Left renal cortex interstitium (tissue), 4 donors: ENCODE measurements around the gene PROSER3. TPM values are rescaled to one million over a fixed set of nuclear protein-coding genes. Genes with fewer than 3 reads are reported as not detected.
"Not testable (repeated sequence)": the region's sequence is repeated elsewhere in the genome, so short reads cannot be mapped to it uniquely, and the experiment has no call there.

Source experiments
- DNase-seq, 4 donors: peaks; one replicate each; pipeline ENCODE4 v3.0.0-alpha.2; 2013; ENCODE audit warnings: low read depth in 4 of 4, low spot score in 2 of 4, missing footprints in 1 of 4
- polyA plus RNA-seq, 4 donors: library from polyadenylated mRNA; unstranded; fragments of 120-200 nt; gene quantifications; one replicate each; pipeline ENCODE4 v1.2.1, GENCODE V29; 2013; ENCODE audit not compliant: insufficient read length in 4 of 4

The PROSER3 gene
- polyA plus RNA-seq, 4 donors: 11.5 to 28.6 (median 18.2) TPM

- DNase-seq: no peak
These were observed 36.6 kb upstream of the PROSER3 start for GRCh38 chr19:35721374-35721773.

- no peak for DNase-seq
These were observed 35.5 kb upstream of the PROSER3 start for GRCh38 chr19:35722461-35722860.

- no peak for DNase-seq
These were observed 35.1 kb upstream of the PROSER3 start for GRCh38 chr19:35722897-35723296.

- no peak for DNase-seq
These were observed 34.3 kb upstream of the PROSER3 start for GRCh38 chr19:35723671-35724070.

GRCh38 chr19:35724132-35724531 lies 33.8 kb upstream of the PROSER3 start:
- not testable (repeated sequence) for DNase-seq

- DNase-seq: no peak
These were observed 33.4 kb upstream of the PROSER3 start for GRCh38 chr19:35724560-35724959.

GRCh38 chr19:35725216-35725861 lies 32.6 kb upstream of the PROSER3 start:
- DNase-seq: no peak

GRCh38 chr19:35727053-35727955 lies 30.7 kb upstream of the PROSER3 start:
- DNase-seq: no peak

GRCh38 chr19:35727956-35728706 lies 29.8 kb upstream of the PROSER3 start:
- DNase-seq: no peak

GRCh38 chr19:35729021-35729420 lies 29.0 kb upstream of the PROSER3 start:
- no peak for DNase-seq

GRCh38 chr19:35729763-35730162 lies 28.2 kb upstream of the PROSER3 start:
- DNase-seq: no peak

GRCh38 chr19:35730326-35730725 lies 27.6 kb upstream of the PROSER3 start:
- DNase-seq: no peak

- DNase-seq: no peak
These were observed 26.6 kb upstream of the PROSER3 start for GRCh38 chr19:35731353-35731752.

- DNase-seq: no peak
These were observed 26.1 kb upstream of the PROSER3 start for GRCh38 chr19:35731779-35732405.

GRCh38 chr19:35732540-35733179 lies 25.3 kb upstream of the PROSER3 start:
- no peak for DNase-seq

- no peak for DNase-seq
These were observed 24.5 kb upstream of the PROSER3 start for GRCh38 chr19:35733180-35734125.

- no peak for DNase-seq
These were observed 23.7 kb upstream of the PROSER3 start for GRCh38 chr19:35734273-35734672.

- no peak for DNase-seq
These were observed 23.1 kb upstream of the PROSER3 start for GRCh38 chr19:35734889-35735288.
